PC-9 (cell line): Measurements from ENCODE around the gene SPESP1. TPM values are rescaled to one million over a fixed set of nuclear protein-coding genes. Genes with fewer than 3 reads are reported as not detected.

ENCODE experiments used
- BruUV-seq: library from RNA; stranded (reverse); fragments of 400-500 nt; replicated peaks from 2 replicates; lab custom pipeline; 2021; lab: Mats Ljungman, UMichigan
- CTCF ChIA-PET: fragments of 300-600 bp; sonication (Branson Sonifier 250); formaldehyde crosslinking; loops from one replicate; lab custom pipeline; 2022; ENCODE audit warnings: antibody characterized with exemption; lab: Charles Lee
- POLR2A ChIA-PET: fragments of 300-600 bp; sonication (Branson Sonifier 250); formaldehyde crosslinking; loops from one replicate; lab custom pipeline; 2022; ENCODE audit warnings: antibody characterized with exemption; ENCODE audit not compliant: unreplicated experiment; lab: Charles Lee
- DNase-seq, 2 experiments: peaks; one replicate each; pipeline versions ENCODE4 v3.0.0 to v3.0.0-alpha.2; 2015 to 2022; ENCODE audit warnings: mixed read lengths in 1 of 2
- H2AFZ ChIP-seq: fragments of 200-600 bp; sonication (generic); 2 replicates; pipeline ENCODE4 v1.8.1; 2017; ENCODE audit warnings: antibody characterized with exemption
- H3F3A ChIP-seq: fragments of 200-600 bp; sonication (generic); 2 replicates; pipeline ENCODE4 v1.8.1; 2017; ENCODE audit warnings: antibody characterized with exemption, mild to moderate bottlenecking, low read depth; ENCODE audit not compliant: insufficient read depth
- H3K27ac ChIP-seq: fragments of 200-600 bp; sonication (generic); 2 replicates; pipeline ENCODE4 v1.6.1; 2016; ENCODE audit warnings: mixed run types
- H3K27me3 ChIP-seq: fragments of 200-600 bp; sonication (generic); 2 replicates; pipeline ENCODE4 v1.6.1; 2016; ENCODE audit warnings: low read depth, mixed run types; ENCODE audit not compliant: insufficient read depth
- H3K36me3 ChIP-seq: fragments of 200-600 bp; sonication (generic); 2 replicates; pipeline ENCODE4 v1.6.1; 2016; ENCODE audit warnings: low read depth, mixed run types
- H3K4me1 ChIP-seq: fragments of 200-600 bp; sonication (generic); replicated peaks from 2 replicates; pipeline ENCODE4 v1.6.1; 2016; ENCODE audit warnings: mixed run types; ENCODE audit not compliant: insufficient read depth
- H3K4me2 ChIP-seq: fragments of 200-600 bp; sonication (generic); 2 replicates; pipeline ENCODE4 v1.6.1; 2017; ENCODE audit warnings: mixed run types
- H3K4me3 ChIP-seq: fragments of 200-600 bp; sonication (generic); 2 replicates; pipeline ENCODE4 v1.6.1; 2016; ENCODE audit warnings: mixed run types
- H3K79me2 ChIP-seq: fragments of 200-600 bp; sonication (generic); 2 replicates; pipeline ENCODE4 v1.6.1; 2017; ENCODE audit warnings: low read depth, mixed run types
- H3K9me2 ChIP-seq: fragments of 200-600 bp; sonication (generic); 2 replicates; pipeline ENCODE4 v1.8.1; 2017; ENCODE audit warnings: mild to moderate bottlenecking; ENCODE audit not compliant: insufficient read depth
- H3K9me3 ChIP-seq: fragments of 200-600 bp; sonication (generic); 2 replicates; pipeline ENCODE4 v1.8.1; 2016; ENCODE audit warnings: low read depth; ENCODE audit not compliant: insufficient read depth
- H4K20me1 ChIP-seq: fragments of 200-600 bp; sonication (generic); 2 replicates; pipeline ENCODE4 v1.8.1; 2017; ENCODE audit not compliant: insufficient read depth
- CTCF ChIP-seq: fragments of 200-600 bp; sonication (generic); conservative IDR thresholded peaks from 2 replicates; pipeline ENCODE4 v1.6.1; 2017; ENCODE audit warnings: mixed run types, antibody characterized with exemption, mild to moderate bottlenecking, moderate library complexity
- EZH2 ChIP-seq: fragments of 200-600 bp; sonication (generic); IDR thresholded peaks from 2 replicates; pipeline ENCODE4 v1.8.0; 2017; ENCODE audit warnings: antibody characterized with exemption, low read depth
- intact Hi-C: fragments of 100-400 bp; cut with micrococcal nuclease; formaldehyde crosslinking; loops from one replicate; pipeline ENCODE4 v1.10.0; 2022; ENCODE audit not compliant: unreplicated experiment
- total RNA-seq: library from RNA; stranded (reverse); gene quantifications from 2 replicates; pipeline ENCODE4 v1.2.3, GENCODE V29; 2021

The SPESP1 gene
- total RNA-seq, 1 experiment from 2014 or later, result not detected

GRCh38 chr15:68985361-68985891 lies 55.1 kb downstream of the SPESP1 start:
- TF ChIP-seq CTCF (no peak), EZH2 (no peak)
- H3K27me3 ChIP-seq, result no peaks in the 10 kb centered on the region
- H3K4me2 ChIP-seq, result no peak overlapping the region
- no peaks in the 10 kb centered on the region for H3K9me2 ChIP-seq
- H3K27ac ChIP-seq, result no peak overlapping the region
- H3K79me2 ChIP-seq, result no peaks in the 10 kb centered on the region
- CTCF ChIA-PET, result no interaction called here
- BruUV-seq, result no TSS peak
- POLR2A ChIA-PET, result no interaction called here
- no peaks in the 10 kb centered on the region for H3K4me1 ChIP-seq
- no peaks in the 10 kb centered on the region for H3K9me3 ChIP-seq
- H3K36me3 ChIP-seq, result no peaks in the 10 kb centered on the region
- intact Hi-C loops, result no loop called here
- DNase-seq, result no peak
- H3K4me3 ChIP-seq, result no peak overlapping the region
- H2AFZ ChIP-seq, result no peak overlapping the region
- H3F3A ChIP-seq, result no peaks in the 10 kb centered on the region
- no peaks in the 10 kb centered on the region for H4K20me1 ChIP-seq

DNA sequence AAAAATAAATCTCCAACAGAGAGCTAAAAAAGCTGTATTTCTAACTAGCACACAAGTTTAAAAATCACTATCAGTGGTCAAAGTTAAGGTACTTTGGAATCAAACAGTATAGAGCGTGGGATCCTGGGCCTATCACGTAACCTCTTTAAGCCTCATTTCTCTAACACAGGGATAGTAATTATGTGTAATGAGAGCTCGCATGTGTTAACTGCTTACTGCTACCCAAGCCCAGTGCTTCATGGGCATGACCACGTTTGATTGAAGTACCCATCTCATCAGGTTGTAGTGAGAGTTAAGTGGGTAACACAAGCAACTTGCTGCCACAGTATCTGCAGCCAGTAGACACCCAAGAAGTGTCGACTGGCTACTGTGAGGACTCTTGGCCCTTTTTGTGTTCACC lies 56.0 kb downstream of the SPESP1 start:
- Histone ChIP-seq H3K4me2 (no peak overlapping the region), H3F3A (no peaks in the 10 kb centered on the region), H3K9me2 (no peaks in the 10 kb centered on the region), H3K79me2 (no peaks in the 10 kb centered on the region), H3K4me3 (no peak overlapping the region), H3K27me3 (no peaks in the 10 kb centered on the region), H4K20me1 (no peaks in the 10 kb centered on the region), H3K4me1 (no peaks in the 10 kb centered on the region), H3K36me3 (no peaks in the 10 kb centered on the region), H2AFZ (no peak overlapping the region), H3K9me3 (no peaks in the 10 kb centered on the region), H3K27ac (no peak overlapping the region)
- DNase-seq, result no peak
- ChIA-PET POLR2A (no interaction called here), CTCF (no interaction called here)
- BruUV-seq, result no TSS peak
- TF ChIP-seq EZH2, result no peak
- TF ChIP-seq CTCF, result no peak
- intact Hi-C loops, result no loop called here

- Histone ChIP-seq H3K9me3 (no peaks in the 10 kb centered on the region), H3K79me2 (no peaks in the 10 kb centered on the region), H2AFZ (no peak overlapping the region), H3K27me3 (no peaks in the 10 kb centered on the region), H4K20me1 (no peaks in the 10 kb centered on the region), H3K27ac (no peak overlapping the region), H3K4me2 (no peak overlapping the region), H3F3A (no peaks in the 10 kb centered on the region), H3K4me3 (no peak overlapping the region), H3K4me1 (no peaks in the 10 kb centered on the region), H3K36me3 (no peaks in the 10 kb centered on the region), H3K9me2 (no peaks in the 10 kb centered on the region)
- no TSS peak for BruUV-seq
- CTCF ChIA-PET, result interaction anchor here (0.6 kb wide), 1 partner anchor 111 kb away, joined by 4 read pairs; no protein-coding TSS in a partner anchor
- intact Hi-C loops, result no loop called here
- POLR2A ChIA-PET, result no interaction called here
- no peak for DNase-seq
- TF ChIP-seq EZH2, result no peak
- no peak for TF ChIP-seq CTCF
Measured at GRCh38 chr15:68987120-68987519, 56.8 kb downstream of the SPESP1 start.
